NCI-H460 (cell line): ENCODE data around the gene ZNF23. TPM values are rescaled to one million over a fixed set of nuclear protein-coding genes. Genes with fewer than 3 reads are reported as not detected.

Experiments
- DNase-seq: peaks from one replicate; pipeline ENCODE4 v3.0.0-alpha.2; 2016; ENCODE audit warnings: low read depth; ENCODE audit errors: extremely low read depth
- total RNA-seq: library from RNA; depleted of rRNA; stranded (reverse); fragments of >200 nt; shearing (Covaris generic); gene quantifications from 2 replicates; pipeline ENCODE4 v1.2.3, GENCODE V29; 2014; rRNA removed

Gene ZNF23
- total RNA-seq, 1 experiment from 2014 or later: 9.3 TPM

DNA sequence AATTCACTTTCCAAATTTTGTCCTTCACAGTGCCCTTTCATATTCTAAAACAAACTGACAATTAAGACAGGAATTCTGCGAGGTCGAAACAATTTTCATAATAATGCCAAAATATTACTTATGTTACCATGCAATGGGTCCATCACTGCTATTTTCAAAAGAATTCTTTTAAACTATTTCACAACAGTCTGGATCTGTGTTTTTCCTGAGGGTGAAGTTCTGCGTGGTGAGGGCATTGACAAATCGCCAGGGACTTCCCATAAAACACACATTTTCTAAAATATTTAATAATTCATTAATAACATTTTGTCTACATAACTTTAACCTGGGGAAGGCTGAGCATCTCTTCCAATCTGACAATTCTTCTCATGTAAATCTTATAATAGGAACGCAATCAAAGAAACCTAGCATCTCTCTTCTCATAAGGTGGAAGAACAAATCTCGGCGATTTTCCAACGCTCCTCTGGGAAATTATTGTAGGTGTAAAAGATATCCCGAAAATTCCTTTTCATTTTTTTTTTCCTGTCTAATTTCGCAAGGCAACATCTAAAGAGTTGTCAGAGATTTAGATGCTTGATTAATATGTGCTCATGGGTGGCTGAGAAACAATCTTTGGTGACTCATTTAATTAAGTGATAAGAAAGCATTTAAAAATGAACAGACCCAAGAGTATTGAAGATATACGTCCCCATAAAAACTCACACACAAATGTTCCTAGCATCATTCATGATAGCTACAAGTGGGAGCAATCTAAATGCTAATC, 62.1 kb downstream of the ZNF23 start:
- DNase-seq: no peak

Other genes with a start within 250 kb of the ZNF23 start
- 0.46 and 0.62 TPM in 2 replicates for gene HYDIN, start 231.5 kb downstream of the ZNF23 start, total RNA-seq
- gene CMTR2, start 172.8 kb downstream of the ZNF23 start, total RNA-seq: 21.9 and 28.0 TPM in 2 replicates
- 1.6 TPM in 2 replicates for gene CALB2, start 103.5 kb downstream of the ZNF23 start, total RNA-seq
- not detected in 2 replicates for gene TLE7, start 20.2 kb downstream of the ZNF23 start, total RNA-seq
- 2.3 and 2.6 TPM in 2 replicates for gene ZNF19, start 27.1 kb upstream of the ZNF23 start, total RNA-seq
- not detected in 2 replicates for gene CHST4, start 64.2 kb upstream of the ZNF23 start, total RNA-seq
- gene TAT, start 114.8 kb upstream of the ZNF23 start, total RNA-seq: 0.02 TPM in 1 of 2 replicates, not detected in the other
- gene MARVELD3, start 163.9 kb upstream of the ZNF23 start, total RNA-seq: not detected in 2 replicates